SKM-1 (cell line): ENCODE measurements around the gene DIO3.

Experiments
- DNase-seq: peaks from one replicate; lab custom pipeline; 2025; ENCODE audit not compliant: unreplicated experiment; lab: John Stamatoyannopoulos, UW

The DIO3 gene

GRCh38 chr14:101561145-101561896 lies at the start of gene DIO3:
Gene DIO3, plus strand, starts transcription at chr14:101561495.
- DNase-seq = no peak

DNA sequence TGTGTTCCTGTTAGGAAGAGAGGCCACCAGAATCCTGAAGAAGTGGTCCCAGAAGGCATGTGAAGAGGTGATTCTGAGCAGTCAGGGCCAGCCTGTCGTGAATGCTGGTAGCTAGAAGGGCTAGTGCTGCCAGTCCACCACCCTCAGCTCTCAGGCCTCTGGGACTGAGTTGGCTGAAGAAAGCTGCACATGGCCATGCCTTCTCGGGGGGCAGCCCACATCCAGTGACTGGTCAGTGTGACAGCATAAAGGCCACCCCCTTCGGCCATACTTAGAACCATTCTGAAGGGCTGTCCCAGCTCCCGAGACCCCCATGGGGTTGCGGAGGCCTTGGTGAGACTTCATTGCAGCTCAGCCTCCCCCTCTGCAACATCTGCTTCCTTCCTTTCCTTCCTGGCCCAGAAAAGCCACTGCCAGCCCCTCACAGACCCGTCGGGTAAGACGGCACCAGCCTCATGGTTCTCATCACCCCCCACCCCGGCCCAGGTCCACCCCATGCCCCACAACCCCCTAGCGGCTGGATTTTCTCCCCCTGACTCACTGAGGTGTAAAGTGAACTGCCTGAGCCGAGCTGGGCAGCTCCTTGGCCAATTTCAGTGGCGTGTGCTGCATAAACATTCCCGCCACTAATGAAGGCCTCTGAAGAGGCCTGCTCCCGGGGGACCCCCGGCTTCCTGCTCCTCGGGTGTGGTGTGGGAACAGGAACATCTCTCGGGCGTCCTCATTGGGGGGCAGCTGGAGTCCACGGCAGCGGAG lies 49.5 kb upstream of the DIO3 start:
- DNase-seq = no peak

- DNase-seq = no peak
Observed at GRCh38 chr14:101512376-101512695, 49.0 kb upstream of the DIO3 start.

DNA sequence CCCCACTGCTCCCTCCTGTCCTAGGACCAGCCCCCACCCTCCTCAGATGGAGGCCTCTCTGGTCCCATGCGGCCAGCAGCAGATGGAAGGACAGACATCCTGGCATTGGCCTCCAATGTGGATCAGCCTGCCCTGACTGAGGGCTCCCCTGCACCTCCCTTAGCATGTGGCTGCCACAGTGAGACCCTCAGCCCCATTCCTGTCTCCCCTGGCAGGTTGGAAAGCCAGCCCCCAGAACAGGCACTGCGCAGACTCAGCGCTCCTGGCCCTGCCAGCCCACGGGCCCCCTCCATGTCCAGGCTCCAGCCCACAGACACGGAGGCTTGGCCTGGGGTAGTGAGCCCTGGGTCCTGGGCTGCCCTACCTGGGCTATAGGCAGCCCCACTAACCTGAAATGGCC lies 47.2 kb upstream of the DIO3 start:
- no peak for DNase-seq

DNA sequence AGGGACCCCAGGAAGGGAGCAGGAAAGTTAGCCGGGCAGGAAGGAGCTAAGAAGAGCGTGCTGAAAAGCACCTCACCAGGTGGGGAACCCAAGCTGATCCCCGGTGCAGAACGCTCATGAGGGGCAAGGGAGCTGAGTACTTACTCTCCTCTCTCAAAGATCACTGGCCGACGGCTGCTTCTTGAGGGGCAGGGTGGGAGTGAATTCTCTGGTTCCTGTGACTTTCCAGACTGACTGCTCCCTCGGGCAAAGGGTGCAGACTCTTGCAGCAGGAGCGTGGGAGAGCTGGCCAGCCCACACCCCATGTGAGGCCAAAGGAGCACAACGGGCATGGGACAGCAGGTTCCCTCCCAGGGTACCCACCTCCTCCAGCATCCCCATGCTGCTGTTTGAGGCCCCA lies 44.9 kb upstream of the DIO3 start:
- no peak for DNase-seq

DNA sequence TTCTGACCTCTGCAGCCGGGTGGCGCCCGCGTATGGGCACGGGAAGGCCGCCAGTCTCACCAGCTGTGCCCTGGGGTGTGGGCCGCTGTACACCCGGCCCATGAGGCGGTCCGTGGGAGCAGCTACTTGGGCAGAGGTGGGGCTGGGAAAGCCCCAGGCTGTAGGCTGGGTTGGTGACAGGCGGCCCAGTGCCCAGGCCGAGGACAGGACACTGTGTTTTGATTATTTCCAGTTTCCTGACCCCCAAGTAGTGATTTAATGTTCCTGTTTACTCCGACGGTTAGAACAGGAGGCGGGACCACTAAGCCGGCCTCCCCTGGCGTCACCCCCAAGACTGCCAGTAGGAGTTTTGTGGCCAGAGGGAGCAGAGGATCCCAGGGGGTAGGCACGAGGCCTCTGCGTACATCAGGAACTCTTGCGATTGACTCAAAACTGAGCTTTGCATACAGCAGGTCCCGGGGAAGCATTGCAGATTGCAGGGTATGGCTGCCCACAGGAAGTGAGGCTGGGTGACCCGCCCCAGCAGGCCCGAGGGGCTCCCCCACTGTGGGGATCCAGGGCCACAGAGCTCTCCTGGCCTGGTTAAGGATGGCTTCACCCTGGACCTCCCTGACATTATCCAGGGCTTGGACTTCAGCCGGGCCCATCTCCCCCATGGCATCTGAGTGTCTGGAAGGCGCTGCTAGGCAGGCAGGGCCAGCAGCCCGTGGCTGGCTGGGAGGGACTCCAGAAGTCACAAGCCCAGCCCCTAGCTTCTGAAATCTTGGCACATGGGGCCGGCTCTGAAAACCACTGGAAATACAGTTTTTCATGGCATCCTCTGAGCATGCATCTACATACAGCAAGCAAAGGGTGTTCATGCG lies 42.5 kb upstream of the DIO3 start:
- DNase-seq = no peak

- no peak for DNase-seq
Observed at GRCh38 chr14:101520621-101521472, 40.4 kb upstream of the DIO3 start.

DNA sequence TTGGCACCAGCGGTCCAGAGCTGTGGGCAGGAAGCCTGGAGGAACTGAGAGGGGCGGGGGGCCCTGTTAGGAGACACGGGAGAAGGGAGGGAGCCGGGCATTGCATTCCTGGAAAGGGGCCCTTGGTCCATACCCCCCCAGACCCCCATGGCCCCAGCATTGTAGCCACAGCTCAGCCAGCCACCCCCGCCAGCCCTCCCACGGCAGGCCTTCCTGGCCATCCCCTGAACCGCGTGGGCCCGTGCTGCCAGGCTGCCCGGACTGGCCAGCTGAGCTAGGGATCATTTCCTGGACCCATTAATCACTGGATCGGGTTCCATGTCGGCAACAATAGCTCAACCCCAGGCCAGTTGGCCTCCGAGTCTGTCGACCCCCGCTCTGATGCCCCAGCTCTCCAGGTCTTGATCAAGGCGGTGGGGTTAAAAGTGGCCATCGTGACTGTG lies 39.8 kb upstream of the DIO3 start:
- no peak for DNase-seq

DNA sequence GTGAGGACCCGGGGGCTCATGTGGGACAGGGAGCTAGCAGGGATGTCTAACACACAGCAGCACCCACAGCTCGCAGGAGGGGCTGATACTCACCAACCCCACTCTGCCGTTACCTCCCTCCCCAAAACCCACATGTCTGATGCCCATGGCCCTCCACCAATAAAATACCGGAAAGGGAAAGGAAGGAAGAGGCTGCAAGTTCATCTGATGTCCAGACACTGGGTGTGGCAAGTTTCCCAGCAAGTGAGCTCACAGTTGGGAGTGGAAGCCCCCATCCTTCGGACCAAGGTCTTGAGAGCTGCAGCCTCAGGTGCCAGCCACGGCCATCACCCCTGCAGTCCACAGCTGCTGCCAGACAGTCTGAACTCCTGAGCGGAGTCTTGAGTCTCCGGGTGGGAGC lies 39.3 kb upstream of the DIO3 start:
- no peak for DNase-seq

GRCh38 chr14:101525640-101526527 lies 35.4 kb upstream of the DIO3 start:
- DNase-seq = no peak

DNA sequence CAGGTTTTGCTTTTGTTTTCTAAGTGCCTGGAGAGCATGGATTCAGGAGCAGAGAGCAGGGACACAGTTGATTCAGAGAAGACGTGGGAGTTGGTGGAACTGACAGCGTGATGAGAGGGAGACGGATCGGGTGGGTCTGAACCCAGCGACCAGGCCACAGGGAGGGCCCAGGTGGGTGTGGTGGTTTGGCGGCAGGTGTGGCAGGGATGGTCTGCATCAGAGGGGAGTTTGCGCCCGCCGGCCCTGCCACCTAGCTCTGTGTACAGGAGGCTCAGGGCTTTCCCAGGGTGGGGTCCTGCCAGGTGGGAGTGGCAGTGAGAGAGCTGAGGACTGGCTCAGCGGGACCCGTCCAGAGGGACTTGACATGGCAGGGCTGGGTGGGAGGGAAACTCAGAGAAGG lies 33.3 kb upstream of the DIO3 start:
- DNase-seq = no peak

DNA sequence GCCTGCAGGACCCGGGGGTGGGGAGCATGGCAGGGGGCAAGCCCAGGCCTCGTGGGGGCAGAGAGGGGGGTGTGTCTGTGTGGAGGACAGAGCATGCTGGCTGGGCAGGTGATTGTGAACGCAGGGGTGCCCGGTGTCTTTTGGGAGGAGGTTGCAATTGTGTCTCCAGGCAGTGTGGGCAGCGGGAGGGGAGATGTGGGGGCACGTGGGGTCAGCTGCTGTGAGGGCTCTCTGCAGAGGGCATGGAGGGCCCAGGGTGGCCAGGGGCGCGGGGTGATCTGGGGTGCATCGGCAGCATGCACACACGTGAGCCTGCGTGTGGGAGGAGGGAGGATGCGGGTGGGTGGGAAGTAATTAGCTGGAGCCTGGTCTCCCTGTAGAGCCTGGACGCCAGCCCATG lies 32.2 kb upstream of the DIO3 start:
- DNase-seq = no peak

GRCh38 chr14:101534198-101534597 lies 27.1 kb upstream of the DIO3 start:
- no peak for DNase-seq

GRCh38 chr14:101535232-101535631 lies 26.1 kb upstream of the DIO3 start:
- DNase-seq = peak; percentile 5

- no peak for DNase-seq
Observed at GRCh38 chr14:101535701-101536207, 25.5 kb upstream of the DIO3 start.

DNA sequence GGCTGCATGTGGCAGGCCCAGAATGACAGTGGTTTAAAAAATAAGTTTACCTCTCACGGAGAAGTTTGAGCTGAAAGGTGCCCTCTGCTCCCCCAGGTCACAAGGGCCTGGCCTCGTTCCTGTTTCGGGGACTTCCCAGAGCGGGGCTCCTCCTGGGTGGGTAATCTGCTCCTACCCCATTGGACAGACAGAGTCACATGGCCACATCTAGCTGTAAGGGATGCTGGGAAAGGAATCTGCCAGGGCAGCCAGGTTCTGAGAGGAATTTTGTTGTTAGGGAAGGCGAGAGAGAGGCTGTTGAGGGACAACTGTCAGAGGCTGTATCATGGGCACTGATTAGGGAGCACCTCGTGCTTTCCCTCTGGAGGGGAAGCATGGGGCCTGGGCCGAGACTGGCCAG lies 24.0 kb upstream of the DIO3 start:
- no peak for DNase-seq

GRCh38 chr14:101538878-101539277 lies 22.4 kb upstream of the DIO3 start:
- DNase-seq = no peak

- no peak for DNase-seq
Observed at GRCh38 chr14:101539880-101540279, 21.4 kb upstream of the DIO3 start.
